GM12865 (cell line): ENCODE results near the gene WNT5B.

Experiments used
- DNase-seq: peaks from one replicate; pipeline ENCODE4 v3.0.0; 2010; ENCODE audit warnings: low read depth
- H3K4me3 ChIP-seq: 2 replicates; pipeline ENCODE4 v1.5.1; 2011; ENCODE audit warnings: mild to moderate bottlenecking, low read depth, low read length, control low read depth
- TF ChIP-seq, protein P1 (sequence below): IDR thresholded peaks from 2 replicates; pipeline ENCODE4 v1.5.1; 2011; ENCODE audit warnings: low read length, control low read depth, low read depth, inconsistent platforms; ENCODE audit not compliant: insufficient read depth; ENCODE audit errors: missing control alignments

WNT5B gene

DNA sequence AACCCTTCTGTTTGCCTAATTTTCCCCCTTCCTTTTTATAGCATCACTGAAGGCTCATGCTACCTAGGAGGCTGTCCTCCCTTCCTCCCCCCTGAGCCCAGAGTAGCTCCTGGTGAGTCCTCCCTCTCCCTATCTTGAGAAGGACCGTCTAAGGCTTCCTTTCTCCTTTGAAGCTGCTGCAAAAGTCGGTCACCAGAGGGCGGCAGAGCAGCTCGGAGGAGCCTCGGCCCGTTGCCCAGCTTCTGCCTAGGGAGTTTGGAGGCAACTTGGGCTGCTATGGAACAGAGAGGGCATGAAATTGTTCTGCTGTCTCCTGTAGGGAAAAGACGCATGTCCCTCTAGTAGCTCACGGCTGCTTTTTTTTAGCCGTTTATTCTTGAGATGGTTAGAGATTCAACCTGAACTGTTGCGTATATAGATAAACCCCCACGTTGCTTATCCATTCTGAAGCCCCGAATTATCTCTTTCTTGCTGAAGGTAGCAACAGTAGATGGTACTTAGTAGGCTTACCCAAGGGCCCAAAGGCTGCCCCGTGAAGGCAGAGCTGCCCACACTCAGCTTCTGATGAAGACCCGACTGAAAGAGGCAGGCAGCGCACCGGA lies 5.7 kb downstream of the WNT5B start:
- TF ChIP-seq, protein P1, sequence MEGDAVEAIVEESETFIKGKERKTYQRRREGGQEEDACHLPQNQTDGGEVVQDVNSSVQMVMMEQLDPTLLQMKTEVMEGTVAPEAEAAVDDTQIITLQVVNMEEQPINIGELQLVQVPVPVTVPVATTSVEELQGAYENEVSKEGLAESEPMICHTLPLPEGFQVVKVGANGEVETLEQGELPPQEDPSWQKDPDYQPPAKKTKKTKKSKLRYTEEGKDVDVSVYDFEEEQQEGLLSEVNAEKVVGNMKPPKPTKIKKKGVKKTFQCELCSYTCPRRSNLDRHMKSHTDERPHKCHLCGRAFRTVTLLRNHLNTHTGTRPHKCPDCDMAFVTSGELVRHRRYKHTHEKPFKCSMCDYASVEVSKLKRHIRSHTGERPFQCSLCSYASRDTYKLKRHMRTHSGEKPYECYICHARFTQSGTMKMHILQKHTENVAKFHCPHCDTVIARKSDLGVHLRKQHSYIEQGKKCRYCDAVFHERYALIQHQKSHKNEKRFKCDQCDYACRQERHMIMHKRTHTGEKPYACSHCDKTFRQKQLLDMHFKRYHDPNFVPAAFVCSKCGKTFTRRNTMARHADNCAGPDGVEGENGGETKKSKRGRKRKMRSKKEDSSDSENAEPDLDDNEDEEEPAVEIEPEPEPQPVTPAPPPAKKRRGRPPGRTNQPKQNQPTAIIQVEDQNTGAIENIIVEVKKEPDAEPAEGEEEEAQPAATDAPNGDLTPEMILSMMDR, result peak; percentile 82
- peak; percentile 60 for DNase-seq
- H3K4me3 ChIP-seq, result no peak overlapping the region

DNA sequence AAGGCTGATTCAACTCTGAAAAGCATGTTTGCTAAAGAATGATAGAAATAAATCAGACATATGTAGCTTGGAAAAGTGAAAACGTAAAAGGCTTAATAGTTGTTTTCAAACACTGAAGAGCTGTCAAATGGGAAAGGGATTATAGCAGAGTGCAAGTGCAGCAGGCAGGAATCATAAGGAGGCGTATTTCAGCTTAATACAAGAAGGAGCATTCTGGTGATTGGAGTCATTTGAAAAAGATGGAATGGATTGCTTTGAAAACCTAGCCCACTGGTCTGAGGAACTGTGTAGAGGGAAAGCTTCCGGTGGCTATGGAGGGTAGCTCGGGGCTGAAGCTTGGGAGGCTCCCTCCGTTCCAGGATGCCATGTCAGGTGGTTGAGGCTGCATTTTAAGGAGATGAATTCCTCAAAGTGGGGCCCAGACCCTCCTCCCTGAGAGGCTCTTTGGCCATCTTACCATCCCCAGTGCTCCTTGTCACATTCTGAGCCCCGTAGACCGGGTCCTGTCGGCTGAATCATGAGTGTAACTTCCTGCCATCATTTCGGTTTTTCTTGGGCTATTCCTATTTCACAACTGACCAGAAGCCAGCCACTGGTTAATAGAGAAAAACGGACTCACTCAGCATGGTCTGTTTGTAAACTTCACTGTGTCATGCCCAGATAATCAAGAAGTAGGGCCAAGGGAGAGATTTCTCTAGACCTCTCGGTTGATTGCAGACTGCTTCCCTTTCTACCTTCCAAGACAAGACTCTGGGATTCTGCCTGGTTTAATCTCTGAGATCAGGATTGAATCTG lies 6.5 kb downstream of the WNT5B start:
- H3K4me3 ChIP-seq, result no peak overlapping the region
- TF ChIP-seq, protein P1, result no peak
- DNase-seq, result no peak

DNA sequence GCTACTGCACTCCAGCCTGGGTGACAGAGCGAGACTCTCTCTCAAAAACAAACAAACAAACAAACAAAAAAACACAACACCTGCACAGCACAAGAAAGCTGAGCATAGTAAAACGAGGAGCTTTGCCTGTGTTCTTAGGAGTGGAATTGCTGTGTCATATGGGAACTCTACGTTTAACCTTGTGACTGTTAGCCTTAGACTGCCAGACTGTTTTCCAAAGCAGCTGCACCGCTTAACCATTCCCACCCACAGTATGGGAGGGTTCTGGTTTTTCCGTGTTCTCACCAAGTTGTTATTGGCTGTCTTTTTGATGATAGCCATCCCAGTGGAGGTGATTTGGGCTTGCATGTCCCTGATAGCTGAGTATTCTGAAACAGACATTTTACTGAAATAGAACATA lies 9.2 kb downstream of the WNT5B start:
- no peak overlapping the region for H3K4me3 ChIP-seq
- no peak for DNase-seq
- TF ChIP-seq, protein P1, result no peak

DNA sequence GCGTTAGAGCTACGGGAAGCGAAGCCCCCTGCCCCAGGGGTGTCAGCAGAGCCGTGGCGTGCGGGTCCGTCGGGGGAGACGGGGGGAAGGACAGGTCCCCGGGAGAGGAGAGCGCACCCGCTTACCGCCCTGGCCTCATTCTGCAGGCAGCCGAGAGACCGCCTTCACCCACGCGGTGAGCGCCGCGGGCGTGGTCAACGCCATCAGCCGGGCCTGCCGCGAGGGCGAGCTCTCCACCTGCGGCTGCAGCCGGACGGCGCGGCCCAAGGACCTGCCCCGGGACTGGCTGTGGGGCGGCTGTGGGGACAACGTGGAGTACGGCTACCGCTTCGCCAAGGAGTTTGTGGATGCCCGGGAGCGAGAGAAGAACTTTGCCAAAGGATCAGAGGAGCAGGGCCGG lies 10.5 kb downstream of the WNT5B start:
- no peak for DNase-seq
- no peak overlapping the region for H3K4me3 ChIP-seq
- TF ChIP-seq, protein P1, result no peak

DNA sequence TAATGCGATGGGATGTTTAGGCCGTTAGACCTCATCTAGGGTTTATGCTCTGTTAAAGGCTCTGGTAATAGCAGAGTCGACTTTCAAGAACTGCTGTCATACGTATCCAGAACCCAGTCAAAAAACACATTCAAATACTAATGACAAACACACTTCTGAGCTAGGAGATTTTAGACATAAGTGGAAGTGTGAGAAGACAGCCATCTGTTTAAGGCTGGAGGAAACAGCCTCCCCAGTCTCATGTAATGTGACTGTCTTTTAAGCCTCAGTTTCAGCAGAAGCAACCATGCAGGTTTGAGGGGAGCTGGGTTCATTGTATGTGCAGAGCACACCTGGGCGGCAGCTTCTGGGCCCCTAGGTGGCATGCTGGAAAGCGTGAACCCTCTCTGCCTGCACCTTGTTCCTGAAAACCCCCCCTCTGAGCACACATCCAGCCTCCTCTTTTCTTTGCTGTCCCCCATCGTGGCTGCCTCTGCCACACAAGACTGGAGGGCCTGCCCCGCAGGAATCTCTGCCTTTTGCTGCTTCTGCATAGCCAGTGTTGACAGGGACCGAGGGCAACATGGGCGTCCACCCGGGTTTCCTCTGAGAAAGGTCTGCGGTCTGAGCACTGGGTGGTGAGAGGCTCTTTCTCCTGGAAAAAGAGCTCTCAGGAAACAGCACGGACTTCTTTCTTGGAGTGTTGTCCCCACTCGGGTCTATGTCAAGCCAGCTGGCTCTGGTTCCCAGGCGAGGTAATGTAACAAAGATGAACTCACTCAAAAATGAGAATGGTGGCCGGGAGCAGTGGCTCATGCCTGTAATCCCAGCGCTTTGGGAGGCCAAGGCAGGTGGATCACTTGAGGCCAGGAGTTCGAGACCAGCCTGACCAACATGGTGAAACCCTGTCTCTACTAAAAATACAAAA lies 11.6 kb downstream of the WNT5B start:
- no peak for DNase-seq
- TF ChIP-seq, protein P1, result no peak
- H3K4me3 ChIP-seq, result no peak overlapping the region

DNA sequence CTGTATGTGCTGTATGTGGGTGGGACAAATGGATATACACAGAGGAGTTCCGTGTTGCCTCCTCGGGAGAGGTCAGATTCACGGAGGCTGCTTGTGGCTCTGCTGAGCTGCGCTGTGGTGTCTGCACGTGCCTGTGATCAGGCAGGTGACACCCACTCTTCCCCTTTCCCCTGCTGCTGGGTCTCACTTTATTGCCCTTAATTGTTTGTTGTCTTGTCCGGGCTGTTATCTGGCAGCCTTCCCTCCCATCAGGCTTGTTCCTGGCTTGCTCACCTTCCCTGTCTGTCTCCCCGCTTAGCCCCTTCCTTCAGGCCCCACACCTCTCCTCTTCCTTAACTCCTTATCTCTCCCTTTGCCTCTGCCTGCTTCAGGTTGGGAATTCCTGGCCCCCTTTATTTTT lies 13.5 kb downstream of the WNT5B start:
- DNase-seq, result no peak
- H3K4me3 ChIP-seq, result no peak overlapping the region
- TF ChIP-seq, protein P1, result no peak
